HepG2 (cell line): ENCODE data around the gene NUCB1. TPM values are rescaled to one million over a fixed set of nuclear protein-coding genes. Genes with fewer than 3 reads are reported as not detected.

ENCODE experiments used
- AKNA ChIP-seq: sonication (generic); formaldehyde crosslinking; IDR thresholded peaks from 2 replicates; pipeline ENCODE4 v1.4.0; 2020; ENCODE audit warnings: missing genetic modification reagents, borderline replicate concordance
- CENPT ChIP-seq: sonication (generic); formaldehyde crosslinking; IDR thresholded peaks from 2 replicates; pipeline ENCODE4 v1.8.0; 2022; ENCODE audit warnings: low read depth, mild to moderate bottlenecking, moderate library complexity, missing genetic modification reagents
- CREM ChIP-seq, 2 experiments: sonication (generic) in 1 of 2; formaldehyde crosslinking in 1 of 2; IDR thresholded peaks; 2 replicates each; pipeline versions ENCODE4 v1.4.0 to v1.6.1; 2016 to 2020; ENCODE audit warnings: antibody characterized with exemption in 1 of 2, mild to moderate bottlenecking in 1 of 2, missing genetic modification reagents in 1 of 2
- RFXAP ChIP-seq: sonication (generic); formaldehyde crosslinking; IDR thresholded peaks from 2 replicates; pipeline ENCODE4 v1.4.0; 2020; ENCODE audit warnings: missing genetic modification reagents, borderline replicate concordance
- ZNF142 ChIP-seq: sonication (generic); formaldehyde crosslinking; IDR thresholded peaks from 2 replicates; pipeline ENCODE4 v1.4.0; 2020; ENCODE audit warnings: missing genetic modification reagents
- ZNF546 ChIP-seq: sonication (generic); formaldehyde crosslinking; conservative IDR thresholded peaks from 2 replicates; pipeline ENCODE4 v1.8.1; 2023; ENCODE audit warnings: mild to moderate bottlenecking, missing genetic modification reagents
- polyA plus RNA-seq, 8 experiments: library from polyadenylated mRNA; depleted of rRNA in 3 of 8; stranded (reverse) in 7 of 8; unstranded in 1 of 8; fragments of >200 nt; fragmentation: Illumina TruSeq in 4 of 8; extraction: Trizol in 4 of 8; gene quantifications; 2 replicates each; pipeline versions ENCODE4 v1.2.1 to v1.2.3, GENCODE V29; 2011 to 2016; ENCODE audit warnings: low read depth in 4 of 8, missing spikeins in 1 of 8, mixed read lengths in 1 of 8; ENCODE audit not compliant: insufficient read depth in 1 of 8
- total RNA-seq, 5 experiments: library from RNA; depleted of rRNA; stranded (reverse); fragments of >200 nt; fragmentation: Illumina TruSeq; extraction: Trizol; gene quantifications; 2 replicates each; pipeline ENCODE4 v1.2.3, GENCODE V29; 2016; ENCODE audit warnings: low read depth in 1 of 5
- TF ChIP-seq, protein P1 (sequence below): sonication (generic); formaldehyde crosslinking; IDR thresholded peaks from 2 replicates; pipeline ENCODE4 v1.5.0; 2020; ENCODE audit warnings: missing genetic modification reagents
- TF ChIP-seq, protein P2 (sequence below): sonication (generic); formaldehyde crosslinking; IDR thresholded peaks from 2 replicates; pipeline ENCODE4 v1.9.0; 2021; ENCODE audit warnings: missing genetic modification reagents, borderline replicate concordance
- TF ChIP-seq, protein P3 (sequence below): sonication (generic); formaldehyde crosslinking; IDR thresholded peaks from 2 replicates; pipeline ENCODE4 v1.5.0; 2020; ENCODE audit warnings: mild to moderate bottlenecking, missing genetic modification reagents

Gene NUCB1
- total and polyA plus RNA-seq, 2 of the 13 experiments (the other 11 are each of a cell fraction or from before 2014, with no cell fraction given), result 82.3 to 106 TPM

DNA sequence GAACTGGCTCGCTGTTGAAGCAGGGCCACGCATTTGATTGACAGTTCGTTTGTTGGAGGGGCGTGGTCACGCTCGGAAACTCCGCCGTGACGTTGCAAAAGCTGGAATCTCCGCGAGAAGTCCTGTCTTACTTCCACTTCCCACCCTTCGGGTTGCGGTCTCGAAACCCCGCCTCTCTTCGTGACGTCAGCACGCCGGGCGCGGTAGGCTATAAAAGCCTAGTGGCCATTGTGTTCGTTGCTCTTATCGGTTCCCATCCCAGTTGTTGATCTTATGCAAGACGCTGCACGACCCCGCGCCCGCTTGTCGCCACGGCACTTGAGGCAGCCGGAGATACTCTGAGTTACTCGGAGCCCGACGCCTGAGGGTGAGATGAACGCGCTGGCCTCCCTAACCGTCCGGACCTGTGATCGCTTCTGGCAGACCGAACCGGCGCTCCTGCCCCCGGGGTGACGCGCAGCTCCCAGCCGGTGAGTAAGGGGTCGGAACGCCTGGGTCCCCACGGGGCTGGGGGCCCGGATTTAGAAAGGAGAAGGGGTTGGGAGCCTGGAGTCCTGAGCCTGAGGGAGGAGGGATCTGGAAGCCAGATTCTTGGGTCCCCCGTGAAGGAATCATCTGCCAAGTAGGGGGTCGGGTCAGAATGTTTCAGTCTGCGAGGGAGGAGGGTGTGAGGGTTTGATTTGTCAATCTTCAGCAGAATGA lies 27.8 kb upstream of the NUCB1 start, which contains the start of gene PPP1R15A (continued):
- TF ChIP-seq AKNA (CRISPR knock-in tag) (no peak), RFXAP (CRISPR knock-in tag) (0 out of 2 replicates have a peak, but pooled peaks have one; percentile 28), ZNF142 (CRISPR knock-in tag) (no peak), CENPT (CRISPR knock-in tag) (no peak), ZNF546 (CRISPR knock-in tag) (no peak), CREM (IDR thresholded peaks at IDR 0.05) (peak; percentile 93), CREM (CRISPR knock-in tag; IDR thresholded peaks at IDR 0.05) (peak; percentile 20; the same call in 1 of the 2 replicates)
- TF ChIP-seq, protein P1, sequence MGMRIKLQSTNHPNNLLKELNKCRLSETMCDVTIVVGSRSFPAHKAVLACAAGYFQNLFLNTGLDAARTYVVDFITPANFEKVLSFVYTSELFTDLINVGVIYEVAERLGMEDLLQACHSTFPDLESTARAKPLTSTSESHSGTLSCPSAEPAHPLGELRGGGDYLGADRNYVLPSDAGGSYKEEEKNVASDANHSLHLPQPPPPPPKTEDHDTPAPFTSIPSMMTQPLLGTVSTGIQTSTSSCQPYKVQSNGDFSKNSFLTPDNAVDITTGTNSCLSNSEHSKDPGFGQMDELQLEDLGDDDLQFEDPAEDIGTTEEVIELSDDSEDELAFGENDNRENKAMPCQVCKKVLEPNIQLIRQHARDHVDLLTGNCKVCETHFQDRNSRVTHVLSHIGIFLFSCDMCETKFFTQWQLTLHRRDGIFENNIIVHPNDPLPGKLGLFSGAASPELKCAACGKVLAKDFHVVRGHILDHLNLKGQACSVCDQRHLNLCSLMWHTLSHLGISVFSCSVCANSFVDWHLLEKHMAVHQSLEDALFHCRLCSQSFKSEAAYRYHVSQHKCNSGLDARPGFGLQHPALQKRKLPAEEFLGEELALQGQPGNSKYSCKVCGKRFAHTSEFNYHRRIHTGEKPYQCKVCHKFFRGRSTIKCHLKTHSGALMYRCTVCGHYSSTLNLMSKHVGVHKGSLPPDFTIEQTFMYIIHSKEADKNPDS (CRISPR knock-in tag), result no peak
- TF ChIP-seq, protein P2, sequence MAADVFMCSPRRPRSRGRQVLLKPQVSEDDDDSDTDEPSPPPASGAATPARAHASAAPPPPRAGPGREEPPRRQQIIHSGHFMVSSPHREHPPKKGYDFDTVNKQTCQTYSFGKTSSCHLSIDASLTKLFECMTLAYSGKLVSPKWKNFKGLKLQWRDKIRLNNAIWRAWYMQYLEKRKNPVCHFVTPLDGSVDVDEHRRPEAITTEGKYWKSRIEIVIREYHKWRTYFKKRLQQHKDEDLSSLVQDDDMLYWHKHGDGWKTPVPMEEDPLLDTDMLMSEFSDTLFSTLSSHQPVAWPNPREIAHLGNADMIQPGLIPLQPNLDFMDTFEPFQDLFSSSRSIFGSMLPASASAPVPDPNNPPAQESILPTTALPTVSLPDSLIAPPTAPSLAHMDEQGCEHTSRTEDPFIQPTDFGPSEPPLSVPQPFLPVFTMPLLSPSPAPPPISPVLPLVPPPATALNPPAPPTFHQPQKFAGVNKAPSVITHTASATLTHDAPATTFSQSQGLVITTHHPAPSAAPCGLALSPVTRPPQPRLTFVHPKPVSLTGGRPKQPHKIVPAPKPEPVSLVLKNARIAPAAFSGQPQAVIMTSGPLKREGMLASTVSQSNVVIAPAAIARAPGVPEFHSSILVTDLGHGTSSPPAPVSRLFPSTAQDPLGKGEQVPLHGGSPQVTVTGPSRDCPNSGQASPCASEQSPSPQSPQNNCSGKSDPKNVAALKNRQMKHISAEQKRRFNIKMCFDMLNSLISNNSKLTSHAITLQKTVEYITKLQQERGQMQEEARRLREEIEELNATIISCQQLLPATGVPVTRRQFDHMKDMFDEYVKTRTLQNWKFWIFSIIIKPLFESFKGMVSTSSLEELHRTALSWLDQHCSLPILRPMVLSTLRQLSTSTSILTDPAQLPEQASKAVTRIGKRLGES (CRISPR knock-in tag), result no peak
- TF ChIP-seq, protein P3, sequence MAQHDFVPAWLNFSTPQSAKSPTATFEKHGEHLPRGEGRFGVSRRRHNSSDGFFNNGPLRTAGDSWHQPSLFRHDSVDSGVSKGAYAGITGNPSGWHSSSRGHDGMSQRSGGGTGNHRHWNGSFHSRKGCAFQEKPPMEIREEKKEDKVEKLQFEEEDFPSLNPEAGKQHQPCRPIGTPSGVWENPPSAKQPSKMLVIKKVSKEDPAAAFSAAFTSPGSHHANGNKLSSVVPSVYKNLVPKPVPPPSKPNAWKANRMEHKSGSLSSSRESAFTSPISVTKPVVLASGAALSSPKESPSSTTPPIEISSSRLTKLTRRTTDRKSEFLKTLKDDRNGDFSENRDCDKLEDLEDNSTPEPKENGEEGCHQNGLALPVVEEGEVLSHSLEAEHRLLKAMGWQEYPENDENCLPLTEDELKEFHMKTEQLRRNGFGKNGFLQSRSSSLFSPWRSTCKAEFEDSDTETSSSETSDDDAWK (CRISPR knock-in tag), result no peak
